CD8-positive, alpha-beta memory T cell (primary cell): Measurements from ENCODE around the gene RTF2. TPM values are rescaled to one million over a fixed set of nuclear protein-coding genes. Genes with fewer than 3 reads are reported as not detected.

Experiments
- CTCF ChIA-PET: fragments of 350-600 bp; sonication (Branson Sonifier 250); formaldehyde crosslinking; loops from one replicate; lab custom pipeline; 2021; ENCODE audit warnings: antibody characterized with exemption; lab: Charles Lee
- POLR2A ChIA-PET: fragments of 350-600 bp; sonication (Branson Sonifier 250); formaldehyde crosslinking; loops from one replicate; lab custom pipeline; 2021; ENCODE audit warnings: antibody characterized with exemption; lab: Charles Lee
- DNase-seq, 5 donors: peaks; one replicate each; pipeline versions ENCODE4 v3.0.0 to v3.0.0-alpha.2; 2020 to 2022; ENCODE audit warnings: mixed read lengths in 1 of 5
- H3K27ac ChIP-seq: one replicate; pipeline ENCODE4 v1.7.0; 2013; ENCODE audit warnings: low read depth, mild to moderate bottlenecking, low read length, moderate library complexity
- H3K27me3 ChIP-seq: 2 replicates; pipeline ENCODE4 v1.7.0; 2013; ENCODE audit warnings: low read length, mild to moderate bottlenecking; ENCODE audit not compliant: insufficient read depth, poor library complexity, severe bottlenecking
- H3K36me3 ChIP-seq: 2 replicates; pipeline ENCODE4 v1.7.0; 2013; ENCODE audit warnings: mild to moderate bottlenecking, low read length, moderate library complexity; ENCODE audit not compliant: insufficient read depth
- H3K4me1 ChIP-seq: 2 replicates; pipeline ENCODE4 v1.7.0; 2013; ENCODE audit warnings: mild to moderate bottlenecking, low read length, moderate library complexity; ENCODE audit not compliant: insufficient read depth
- H3K4me3 ChIP-seq: 2 replicates; pipeline ENCODE4 v1.7.0; 2013; ENCODE audit warnings: mild to moderate bottlenecking, low read length
- H3K9me3 ChIP-seq: 2 replicates; pipeline ENCODE4 v1.7.0; 2013; ENCODE audit warnings: mild to moderate bottlenecking, low read length
- H3K27ac Mint-ChIP-seq, 8 donors: one replicate each; pipeline ENCODE4 v1.8.0; 2020 to 2021; ENCODE audit warnings: mixed read lengths in 8 of 8, mild to moderate bottlenecking in 6 of 8, inconsistent platforms in 3 of 8, moderate library complexity in 3 of 8
- H3K27me3 Mint-ChIP-seq, 2 donors: one replicate each; pipeline ENCODE4 v1.8.0; 2020 to 2021; ENCODE audit warnings: mixed read lengths in 2 of 2, mild to moderate bottlenecking in 1 of 2, moderate library complexity in 1 of 2
- H3K36me3 Mint-ChIP-seq, 3 donors: one replicate each; pipeline ENCODE4 v1.8.0; 2020 to 2021; ENCODE audit warnings: mixed read lengths in 3 of 3, inconsistent platforms in 1 of 3, mild to moderate bottlenecking in 1 of 3
- H3K4me1 Mint-ChIP-seq, 3 donors: one replicate each; pipeline ENCODE4 v1.8.0; 2020 to 2021; ENCODE audit warnings: mixed read lengths in 3 of 3, inconsistent platforms in 1 of 3, mild to moderate bottlenecking in 1 of 3
- H3K4me3 Mint-ChIP-seq, 7 donors: one replicate each; pipeline ENCODE4 v1.8.0; 2020 to 2021; ENCODE audit warnings: mixed read lengths in 7 of 7, mild to moderate bottlenecking in 6 of 7, moderate library complexity in 4 of 7, inconsistent platforms in 2 of 7
- H3K9me3 Mint-ChIP-seq, 5 donors: one replicate each; pipeline ENCODE4 v1.8.0; 2020 to 2022; ENCODE audit warnings: mixed read lengths in 5 of 5, mild to moderate bottlenecking in 3 of 5, moderate library complexity in 2 of 5, inconsistent platforms in 1 of 5
- polyA plus RNA-seq: library from polyadenylated mRNA; unstranded; fragments of 300-500 nt; fragmentation: Illumina TruSeq; gene quantifications from one replicate; pipeline ENCODE4 v1.2.3, GENCODE V29; 2021
- total RNA-seq, 2 experiments: library from RNA; stranded (reverse); gene quantifications; one replicate each; pipeline ENCODE4 v1.2.3, GENCODE V29; 2021

RTF2 gene
- total and polyA plus RNA-seq, 3 experiments from 2014 or later = 82.5 to 121 (median 85.1) TPM

DNA sequence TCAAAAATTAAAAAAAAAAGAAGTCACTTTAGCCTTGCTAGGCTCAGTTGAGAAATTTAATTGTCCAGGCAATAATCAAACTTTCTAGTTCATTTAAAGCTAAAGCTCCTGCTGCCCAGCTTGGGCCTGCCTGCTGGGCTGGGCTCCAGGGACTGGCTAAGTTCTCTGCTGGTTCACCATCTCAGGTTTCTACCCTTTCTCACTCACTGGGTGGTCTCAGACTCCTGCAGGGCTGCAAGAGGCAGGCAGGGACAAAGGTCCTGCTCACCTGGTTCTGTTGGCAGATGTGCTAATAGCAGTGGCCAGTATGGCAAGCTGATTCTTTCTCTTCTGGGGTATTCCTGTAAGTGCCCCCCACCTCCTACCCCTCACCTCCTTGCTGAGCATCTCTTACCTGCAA is 21.2 kb upstream of the RTF2 start:
- DNase-seq = no peak
- Mint-ChIP-seq H3K36me3 (peaks cover 10 to 42% (median 12%) of the 10 kb centered on the region in 3 donors), H3K9me3 (no peaks in the 10 kb centered on the region), H3K27me3 (no peaks in the 10 kb centered on the region), H3K27ac (peak overlapping the region in 3 of 8 donors; percentile 42 to 60 (median 47)), H3K4me3 (no peak overlapping the region), H3K4me1 (peaks cover 9 to 12% (median 9%) of the 10 kb centered on the region in 3 donors)
- Histone ChIP-seq H3K27me3 (no peaks in the 10 kb centered on the region), H3K4me3 (no peak overlapping the region), H3K4me1 (peaks cover 8% of the 10 kb centered on the region), H3K9me3 (no peaks in the 10 kb centered on the region), H3K36me3 (peaks cover 9% of the 10 kb centered on the region), H3K27ac (no peak overlapping the region)
- CTCF ChIA-PET = no interaction called here
- POLR2A ChIA-PET = no interaction called here

DNA sequence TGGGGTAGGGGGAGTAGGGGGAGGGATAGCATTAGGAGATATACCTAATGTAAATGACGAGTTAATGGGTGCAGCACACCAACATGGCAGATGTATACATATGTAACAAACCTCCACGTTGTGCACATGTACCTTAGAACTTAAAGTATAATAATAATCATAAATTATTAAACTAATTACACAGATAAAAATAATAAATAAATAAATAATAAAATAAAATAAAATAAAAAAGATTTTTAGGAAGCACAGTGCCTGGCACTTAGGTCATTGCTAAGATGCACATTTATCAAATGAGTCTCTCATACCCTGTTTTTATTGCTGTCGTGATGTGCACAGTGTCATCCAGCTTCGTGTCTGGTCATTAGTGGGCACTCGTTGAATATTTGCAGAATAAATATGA is 19.0 kb upstream of the RTF2 start:
- H3K4me1 Mint-ChIP-seq = peaks cover 4 to 6% (median 6%) of the 10 kb centered on the region in 3 donors
- H3K27me3 Mint-ChIP-seq = no peaks in the 10 kb centered on the region
- Histone ChIP-seq H3K4me1 (no peaks in the 10 kb centered on the region), H3K9me3 (no peaks in the 10 kb centered on the region), H3K27me3 (no peaks in the 10 kb centered on the region), H3K4me3 (no peak overlapping the region), H3K27ac (no peak overlapping the region), H3K36me3 (peaks cover 14% of the 10 kb centered on the region)
- peaks cover 10 to 49% (median 12%) of the 10 kb centered on the region in 3 donors for H3K36me3 Mint-ChIP-seq
- no peak overlapping the region for H3K27ac Mint-ChIP-seq
- ChIA-PET CTCF (no interaction called here), POLR2A (no interaction called here)
- H3K9me3 Mint-ChIP-seq = no peaks in the 10 kb centered on the region
- no peak for DNase-seq
- no peak overlapping the region for H3K4me3 Mint-ChIP-seq

DNA sequence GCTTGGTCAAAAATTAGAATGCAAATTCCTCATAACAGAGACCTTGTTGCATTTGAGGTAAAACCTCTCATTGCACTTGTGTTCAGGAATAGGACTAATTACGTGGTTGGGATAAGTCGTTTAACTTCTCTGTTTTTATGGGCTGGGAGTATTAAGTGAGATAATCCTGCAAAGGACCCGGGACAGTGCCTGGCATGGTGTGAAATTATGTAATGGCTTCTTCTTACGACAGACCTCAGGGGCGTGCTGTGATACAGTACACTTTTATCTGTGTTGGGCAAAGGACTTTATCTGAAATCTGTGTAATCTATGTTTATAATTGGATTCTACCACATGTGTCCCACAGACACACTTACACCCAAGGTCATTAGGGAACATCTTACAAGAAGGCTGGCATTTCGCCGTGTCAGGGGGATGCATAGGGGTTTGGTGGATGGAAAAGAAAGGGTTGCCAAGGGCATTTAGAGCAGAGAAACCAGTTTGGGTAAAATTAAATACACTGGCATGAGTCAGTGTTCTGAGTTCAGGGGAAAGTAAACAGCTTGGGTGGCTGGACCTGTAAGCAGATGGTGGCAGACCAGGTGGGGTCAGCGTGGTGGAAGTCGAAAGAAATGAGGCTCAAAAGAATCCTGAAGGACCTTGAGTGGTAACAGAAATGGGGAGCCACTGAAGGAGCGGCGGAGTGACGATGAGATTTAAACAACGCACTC is 17.2 kb upstream of the RTF2 start:
- ChIA-PET CTCF (no interaction called here), POLR2A (interaction anchor here (0.6 kb wide), 2 partner anchors 37 to 102 kb away, joined by 3 to 4 read pairs; no protein-coding TSS in a partner anchor)
- DNase-seq = no peak
- Histone ChIP-seq H3K27me3 (no peaks in the 10 kb centered on the region), H3K27ac (no peak overlapping the region), H3K9me3 (no peaks in the 10 kb centered on the region), H3K4me3 (no peak overlapping the region), H3K36me3 (peaks cover 14% of the 10 kb centered on the region), H3K4me1 (no peaks in the 10 kb centered on the region)
- H3K4me1 Mint-ChIP-seq = peaks cover 10 to 18% (median 15%) of the 10 kb centered on the region in 3 donors
- H3K36me3 Mint-ChIP-seq = peaks cover 7 to 46% (median 8%) of the 10 kb centered on the region in 3 donors
- H3K27me3 Mint-ChIP-seq = no peaks in the 10 kb centered on the region
- no peak overlapping the region for H3K4me3 Mint-ChIP-seq
- H3K9me3 Mint-ChIP-seq = no peaks in the 10 kb centered on the region
- peak overlapping the region in 2 of 8 donors; percentile 20 to 39 for H3K27ac Mint-ChIP-seq

DNA sequence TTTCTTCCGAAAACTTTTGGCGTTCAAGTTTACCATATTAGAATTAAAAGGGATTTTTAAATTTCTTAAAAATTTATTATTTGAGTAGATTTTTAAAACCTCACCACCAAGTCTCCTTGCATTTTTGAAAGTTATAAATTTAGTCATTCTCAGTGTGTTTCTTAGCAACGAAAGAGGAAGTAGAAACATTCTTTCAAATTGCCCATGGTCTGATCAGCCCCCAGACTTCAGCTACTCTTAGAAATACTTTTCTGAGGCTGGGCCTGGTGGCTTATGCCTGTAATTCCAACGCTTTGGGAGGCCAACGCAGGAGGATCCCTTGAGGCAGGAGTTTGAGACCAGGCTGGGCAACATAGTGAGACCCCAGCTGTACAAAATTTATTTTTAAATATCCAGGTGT is 15.1 kb upstream of the RTF2 start:
- H3K27me3 ChIP-seq = no peaks in the 10 kb centered on the region
- Mint-ChIP-seq H3K9me3 (no peaks in the 10 kb centered on the region), H3K27ac (peak overlapping the region in 5 of 8 donors; percentile 26 to 69 (median 47)), H3K4me1 (peaks cover 13 to 18% (median 18%) of the 10 kb centered on the region in 3 donors), H3K27me3 (no peaks in the 10 kb centered on the region), H3K36me3 (peaks cover 4 to 40% (median 7%) of the 10 kb centered on the region in 3 donors), H3K4me3 (no peak overlapping the region)
- POLR2A ChIA-PET = no interaction called here
- H3K4me3 ChIP-seq = no peak overlapping the region
- H3K9me3 ChIP-seq = no peaks in the 10 kb centered on the region
- peaks cover 16% of the 10 kb centered on the region for H3K36me3 ChIP-seq
- H3K27ac ChIP-seq = no peak overlapping the region
- no peaks in the 10 kb centered on the region for H3K4me1 ChIP-seq
- DNase-seq = no peak
- CTCF ChIA-PET = interaction anchor here (2.0 kb wide), 1 partner anchor 10 kb away, joined by 6 read pairs; no protein-coding TSS in a partner anchor

DNA sequence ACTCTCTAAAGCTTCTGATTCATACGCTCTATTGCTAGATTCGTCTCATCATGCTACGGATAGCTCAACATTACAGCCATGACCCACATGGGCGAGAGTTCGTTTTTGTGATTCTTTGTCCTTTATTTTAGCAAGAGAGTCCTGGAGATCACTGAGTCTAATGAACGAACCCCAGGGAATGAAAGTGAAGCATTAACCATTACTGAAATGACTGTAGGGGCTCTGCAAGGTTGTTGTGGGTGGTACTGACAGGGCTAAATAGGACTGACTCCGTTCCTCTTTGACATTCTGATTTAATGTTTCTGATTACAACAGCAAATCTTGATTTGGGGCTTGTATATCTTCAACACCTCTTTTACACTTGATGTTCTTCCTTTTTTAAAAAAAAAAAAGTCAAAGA is 13.7 kb upstream of the RTF2 start:
- no peaks in the 10 kb centered on the region for H3K9me3 ChIP-seq
- no peaks in the 10 kb centered on the region for H3K9me3 Mint-ChIP-seq
- DNase-seq = no peak
- H3K27me3 ChIP-seq = no peaks in the 10 kb centered on the region
- POLR2A ChIA-PET = no interaction called here
- CTCF ChIA-PET = interaction anchor here (2.0 kb wide), 1 partner anchor 9 kb away, joined by 6 read pairs; no protein-coding TSS in a partner anchor
- H3K36me3 ChIP-seq = peaks cover 21% of the 10 kb centered on the region
- peak overlapping the region in 2 of 7 donors; percentile 6 to 28 for H3K4me3 Mint-ChIP-seq
- H3K36me3 Mint-ChIP-seq = peaks cover 4 to 37% (median 7%) of the 10 kb centered on the region in 3 donors
- H3K27ac Mint-ChIP-seq = peak overlapping the region; percentile 59 to 93 (median 82)
- H3K4me1 ChIP-seq = no peaks in the 10 kb centered on the region
- peaks cover 17 to 22% (median 20%) of the 10 kb centered on the region in 3 donors for H3K4me1 Mint-ChIP-seq
- H3K27me3 Mint-ChIP-seq = no peaks in the 10 kb centered on the region
- no peak overlapping the region for H3K4me3 ChIP-seq
- no peak overlapping the region for H3K27ac ChIP-seq

DNA sequence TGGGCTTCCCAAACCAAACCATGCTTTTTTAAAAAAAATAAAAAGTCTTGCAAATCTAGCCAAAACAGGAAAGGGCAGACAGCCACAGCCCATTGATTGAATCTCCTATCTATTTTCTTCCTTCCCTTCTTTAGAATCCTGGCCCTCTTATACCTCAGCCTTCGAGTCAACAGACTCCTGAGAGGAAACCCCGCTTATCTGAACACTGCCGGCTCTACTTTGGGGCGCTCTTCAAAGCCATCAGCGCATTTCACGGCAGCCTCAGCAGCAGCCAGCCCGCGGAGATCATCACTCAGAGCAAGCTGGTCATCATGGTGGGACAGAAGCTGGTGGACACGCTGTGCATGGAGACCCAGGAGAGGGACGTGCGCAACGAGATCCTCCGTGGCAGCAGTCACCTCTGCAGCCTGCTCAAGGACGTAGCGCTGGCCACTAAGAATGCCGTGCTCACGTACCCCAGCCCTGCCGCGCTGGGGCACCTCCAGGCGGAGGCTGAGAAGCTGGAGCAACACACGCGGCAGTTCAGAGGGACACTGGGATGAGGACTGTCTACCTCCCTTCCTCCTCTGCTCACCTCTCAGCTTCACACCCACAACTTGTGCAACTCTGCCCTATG is 10.1 kb upstream of the RTF2 start:
- H3K27ac ChIP-seq = no peak overlapping the region
- Mint-ChIP-seq H3K27me3 (no peaks in the 10 kb centered on the region), H3K9me3 (no peaks in the 10 kb centered on the region), H3K4me1 (peaks cover 37 to 51% (median 50%) of the 10 kb centered on the region in 3 donors), H3K4me3 (peak overlapping the region in 1 of 7 donors; percentile 25), H3K36me3 (peaks cover 0 to 10% (median 0%) of the 10 kb centered on the region in 3 donors), H3K27ac (peak overlapping the region in 3 of 8 donors; percentile 20 to 98 (median 73))
- peaks cover 19% of the 10 kb centered on the region for H3K4me1 ChIP-seq
- ChIA-PET POLR2A (no interaction called here), CTCF (no interaction called here)
- H3K4me3 ChIP-seq = no peak overlapping the region
- no peak for DNase-seq
- H3K36me3 ChIP-seq = peaks cover 7% of the 10 kb centered on the region
- no peaks in the 10 kb centered on the region for H3K9me3 ChIP-seq
- no peaks in the 10 kb centered on the region for H3K27me3 ChIP-seq

DNA sequence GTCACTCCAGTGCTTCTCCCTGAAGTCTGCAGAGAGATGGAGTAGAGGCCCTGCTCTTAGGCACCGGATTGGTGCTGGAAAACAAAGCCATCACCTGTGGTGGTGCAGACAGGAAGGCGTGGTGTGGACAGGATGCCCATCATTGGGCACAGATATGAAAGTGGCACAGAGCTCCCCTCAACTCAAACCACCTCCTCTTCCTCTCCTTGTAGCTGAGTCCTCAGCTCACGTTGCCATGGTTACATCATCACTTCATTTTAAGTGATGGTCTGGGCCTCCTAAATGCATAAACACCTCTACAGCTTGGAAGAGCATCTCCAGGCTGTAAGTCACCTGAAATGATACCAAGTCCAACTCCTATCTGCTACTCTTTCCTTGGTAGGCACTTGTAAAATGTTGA is 8.0 kb upstream of the RTF2 start:
- peaks cover 0 to 10% (median 0%) of the 10 kb centered on the region in 3 donors for H3K36me3 Mint-ChIP-seq
- no peaks in the 10 kb centered on the region for H3K9me3 ChIP-seq
- ChIA-PET POLR2A (no interaction called here), CTCF (no interaction called here)
- peak overlapping the region; percentile 91 to 98 (median 96) for H3K27ac Mint-ChIP-seq
- H3K27ac ChIP-seq = peak overlapping the region; percentile 40
- H3K4me1 ChIP-seq = peaks cover 35% of the 10 kb centered on the region
- peaks cover 7% of the 10 kb centered on the region for H3K36me3 ChIP-seq
- H3K27me3 Mint-ChIP-seq = no peaks in the 10 kb centered on the region
- peak overlapping the region in 6 of 7 donors; percentile 2 to 68 (median 49) for H3K4me3 Mint-ChIP-seq
- H3K4me3 ChIP-seq = no peak overlapping the region
- DNase-seq = peak; percentile 41 to 84 (median 73)
- peaks cover 39 to 54% (median 52%) of the 10 kb centered on the region in 3 donors for H3K4me1 Mint-ChIP-seq
- H3K27me3 ChIP-seq = no peaks in the 10 kb centered on the region
- no peaks in the 10 kb centered on the region for H3K9me3 Mint-ChIP-seq

DNA sequence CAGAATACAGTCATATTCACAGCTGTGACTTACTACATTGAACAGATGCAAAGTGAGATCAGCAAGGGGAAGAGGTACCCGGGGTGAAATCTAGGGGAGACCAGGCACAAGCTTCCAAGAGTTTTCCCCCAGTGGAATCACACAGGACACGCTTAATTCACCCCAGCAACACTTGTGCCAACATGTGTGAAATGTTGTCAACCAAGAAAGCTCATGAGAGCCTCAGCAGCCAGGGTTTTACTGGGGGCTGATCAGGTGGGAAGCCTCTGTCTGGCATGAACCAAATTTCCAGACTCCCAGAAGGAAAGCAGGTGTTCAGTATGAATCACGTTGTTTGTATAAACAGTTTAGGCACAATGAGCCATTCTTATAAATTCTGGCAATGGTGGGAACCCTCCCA is 6.9 kb upstream of the RTF2 start:
- H3K4me3 ChIP-seq = no peak overlapping the region
- no peaks in the 10 kb centered on the region for H3K27me3 Mint-ChIP-seq
- H3K36me3 ChIP-seq = peaks cover 7% of the 10 kb centered on the region
- H3K27me3 ChIP-seq = no peaks in the 10 kb centered on the region
- H3K9me3 ChIP-seq = no peaks in the 10 kb centered on the region
- peak overlapping the region; percentile 40 for H3K27ac ChIP-seq
- CTCF ChIA-PET = no interaction called here
- H3K27ac Mint-ChIP-seq = peak overlapping the region; percentile 84 to 98 (median 96)
- no peaks in the 10 kb centered on the region for H3K9me3 Mint-ChIP-seq
- no peak overlapping the region for H3K4me3 Mint-ChIP-seq
- POLR2A ChIA-PET = no interaction called here
- H3K4me1 ChIP-seq = peaks cover 35% of the 10 kb centered on the region
- no peak for DNase-seq
- peaks cover 39 to 54% (median 49%) of the 10 kb centered on the region in 3 donors for H3K4me1 Mint-ChIP-seq
- peaks cover 0 to 7% (median 0%) of the 10 kb centered on the region in 3 donors for H3K36me3 Mint-ChIP-seq
